Measurements from ENCODE around the gene OR9Q1.

DNA sequence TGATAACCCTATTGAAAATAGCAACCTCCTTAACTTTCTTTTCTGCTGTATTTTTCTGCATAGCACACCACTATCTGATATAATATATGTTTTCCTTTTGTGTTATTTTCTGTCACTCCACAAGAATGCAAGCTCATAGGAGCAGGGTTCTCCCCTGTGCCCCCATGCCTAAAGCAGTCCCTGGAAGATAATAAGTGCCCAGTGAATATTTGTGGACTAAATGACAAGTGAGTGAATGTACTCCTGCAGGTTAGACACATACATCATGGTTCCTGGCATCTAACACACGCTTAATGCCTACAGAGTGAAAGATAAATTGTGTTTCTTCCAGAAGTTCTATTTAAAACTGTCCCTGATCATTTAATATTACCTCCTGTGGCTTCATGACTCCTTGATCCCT lies 141.3 kb downstream of the OR9Q1 start:
- TF ChIP-seq, protein P1, sequence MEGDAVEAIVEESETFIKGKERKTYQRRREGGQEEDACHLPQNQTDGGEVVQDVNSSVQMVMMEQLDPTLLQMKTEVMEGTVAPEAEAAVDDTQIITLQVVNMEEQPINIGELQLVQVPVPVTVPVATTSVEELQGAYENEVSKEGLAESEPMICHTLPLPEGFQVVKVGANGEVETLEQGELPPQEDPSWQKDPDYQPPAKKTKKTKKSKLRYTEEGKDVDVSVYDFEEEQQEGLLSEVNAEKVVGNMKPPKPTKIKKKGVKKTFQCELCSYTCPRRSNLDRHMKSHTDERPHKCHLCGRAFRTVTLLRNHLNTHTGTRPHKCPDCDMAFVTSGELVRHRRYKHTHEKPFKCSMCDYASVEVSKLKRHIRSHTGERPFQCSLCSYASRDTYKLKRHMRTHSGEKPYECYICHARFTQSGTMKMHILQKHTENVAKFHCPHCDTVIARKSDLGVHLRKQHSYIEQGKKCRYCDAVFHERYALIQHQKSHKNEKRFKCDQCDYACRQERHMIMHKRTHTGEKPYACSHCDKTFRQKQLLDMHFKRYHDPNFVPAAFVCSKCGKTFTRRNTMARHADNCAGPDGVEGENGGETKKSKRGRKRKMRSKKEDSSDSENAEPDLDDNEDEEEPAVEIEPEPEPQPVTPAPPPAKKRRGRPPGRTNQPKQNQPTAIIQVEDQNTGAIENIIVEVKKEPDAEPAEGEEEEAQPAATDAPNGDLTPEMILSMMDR (tag by site-specific recombination; IDR thresholded peaks at IDR 0.05), result no peak
- no peak for TF ChIP-seq ZFP69B (tag by site-specific recombination; IDR thresholded peaks at IDR 0.05)
- no peak for TF ChIP-seq ZNF549 (tag by site-specific recombination; IDR thresholded peaks at IDR 0.05)
- no peak for TF ChIP-seq ZNF174 (tag by site-specific recombination; IDR thresholded peaks at IDR 0.05)
- TF ChIP-seq, protein P2, sequence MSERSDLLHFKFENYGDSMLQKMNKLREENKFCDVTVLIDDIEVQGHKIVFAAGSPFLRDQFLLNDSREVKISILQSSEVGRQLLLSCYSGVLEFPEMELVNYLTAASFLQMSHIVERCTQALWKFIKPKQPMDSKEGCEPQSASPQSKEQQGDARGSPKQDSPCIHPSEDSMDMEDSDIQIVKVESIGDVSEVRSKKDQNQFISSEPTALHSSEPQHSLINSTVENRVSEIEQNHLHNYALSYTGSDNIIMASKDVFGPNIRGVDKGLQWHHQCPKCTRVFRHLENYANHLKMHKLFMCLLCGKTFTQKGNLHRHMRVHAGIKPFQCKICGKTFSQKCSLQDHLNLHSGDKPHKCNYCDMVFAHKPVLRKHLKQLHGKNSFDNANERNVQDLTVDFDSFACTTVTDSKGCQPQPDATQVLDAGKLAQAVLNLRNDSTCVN (tag by site-specific recombination; optimal IDR thresholded peaks at IDR 0.05), result no peak
- TF ChIP-seq ZNF843 (tag by site-specific recombination; IDR thresholded peaks at IDR 0.05), result no peak
- TF ChIP-seq, protein P3, sequence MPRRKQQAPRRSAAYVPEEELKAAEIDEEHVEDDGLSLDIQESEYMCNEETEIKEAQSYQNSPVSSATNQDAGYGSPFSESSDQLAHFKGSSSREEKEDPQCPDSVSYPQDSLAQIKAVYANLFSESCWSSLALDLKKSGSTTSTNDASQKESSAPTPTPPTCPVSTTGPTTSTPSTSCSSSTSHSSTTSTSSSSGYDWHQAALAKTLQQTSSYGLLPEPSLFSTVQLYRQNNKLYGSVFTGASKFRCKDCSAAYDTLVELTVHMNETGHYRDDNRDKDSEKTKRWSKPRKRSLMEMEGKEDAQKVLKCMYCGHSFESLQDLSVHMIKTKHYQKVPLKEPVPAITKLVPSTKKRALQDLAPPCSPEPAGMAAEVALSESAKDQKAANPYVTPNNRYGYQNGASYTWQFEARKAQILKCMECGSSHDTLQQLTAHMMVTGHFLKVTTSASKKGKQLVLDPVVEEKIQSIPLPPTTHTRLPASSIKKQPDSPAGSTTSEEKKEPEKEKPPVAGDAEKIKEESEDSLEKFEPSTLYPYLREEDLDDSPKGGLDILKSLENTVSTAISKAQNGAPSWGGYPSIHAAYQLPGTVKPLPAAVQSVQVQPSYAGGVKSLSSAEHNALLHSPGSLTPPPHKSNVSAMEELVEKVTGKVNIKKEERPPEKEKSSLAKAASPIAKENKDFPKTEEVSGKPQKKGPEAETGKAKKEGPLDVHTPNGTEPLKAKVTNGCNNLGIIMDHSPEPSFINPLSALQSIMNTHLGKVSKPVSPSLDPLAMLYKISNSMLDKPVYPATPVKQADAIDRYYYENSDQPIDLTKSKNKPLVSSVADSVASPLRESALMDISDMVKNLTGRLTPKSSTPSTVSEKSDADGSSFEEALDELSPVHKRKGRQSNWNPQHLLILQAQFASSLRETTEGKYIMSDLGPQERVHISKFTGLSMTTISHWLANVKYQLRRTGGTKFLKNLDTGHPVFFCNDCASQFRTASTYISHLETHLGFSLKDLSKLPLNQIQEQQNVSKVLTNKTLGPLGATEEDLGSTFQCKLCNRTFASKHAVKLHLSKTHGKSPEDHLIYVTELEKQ (tag by site-specific recombination; IDR thresholded peaks at IDR 0.05; ENCODE audit: borderline replicate concordance), result no peak
